ENCODE measurements around the gene LMBR1.
A peak's percentile ranks its signal among the peaks of the same experiment; 100 is the strongest.

LMBR1 gene

GRCh38 chr7:156752367-156753228, 140.4 kb downstream of the LMBR1 start:
- Mint-ChIP-seq H3K36me3 (peaks cover 12% of the 10 kb centered on the region), H3K4me3 (no peak overlapping the region), H3K27ac (no peak overlapping the region), H3K27me3 (no peaks in the 10 kb centered on the region), H3K4me1 (no peaks in the 10 kb centered on the region), H3K9me3 (no peaks in the 10 kb centered on the region)
- no peak for ATAC-seq

GRCh38 chr7:156751319-156751718, 141.7 kb downstream of the LMBR1 start:
- no peaks in the 10 kb centered on the region for H3K27me3 Mint-ChIP-seq
- no peak overlapping the region for H3K4me3 Mint-ChIP-seq
- peak overlapping the region; percentile 0 for H3K27ac Mint-ChIP-seq
- H3K4me1 Mint-ChIP-seq = no peaks in the 10 kb centered on the region
- ATAC-seq = peak; percentile 76
- peaks cover 12% of the 10 kb centered on the region for H3K36me3 Mint-ChIP-seq
- no peaks in the 10 kb centered on the region for H3K9me3 Mint-ChIP-seq

- no peak for ATAC-seq
- H3K27me3 Mint-ChIP-seq = no peaks in the 10 kb centered on the region
- no peak overlapping the region for H3K4me3 Mint-ChIP-seq
- peaks cover 30% of the 10 kb centered on the region for H3K36me3 Mint-ChIP-seq
- no peaks in the 10 kb centered on the region for H3K9me3 Mint-ChIP-seq
- no peak overlapping the region for H3K27ac Mint-ChIP-seq
- no peaks in the 10 kb centered on the region for H3K4me1 Mint-ChIP-seq
Measured at GRCh38 chr7:156747718-156748117, 145.3 kb downstream of the LMBR1 start.

- ATAC-seq = no peak
Measured at GRCh38 chr7:156746891-156747290, 146.1 kb downstream of the LMBR1 start.

GRCh38 chr7:156739596-156739995, 153.4 kb downstream of the LMBR1 start:
- H3K9me3 Mint-ChIP-seq = peaks cover 19% of the 10 kb centered on the region
- no peak for ATAC-seq
- peaks cover 7% of the 10 kb centered on the region for H3K4me1 Mint-ChIP-seq
- no peak overlapping the region for H3K4me3 Mint-ChIP-seq
- peaks cover 87% of the 10 kb centered on the region for H3K36me3 Mint-ChIP-seq
- no peaks in the 10 kb centered on the region for H3K27me3 Mint-ChIP-seq
- H3K27ac Mint-ChIP-seq = no peak overlapping the region

More at GRCh38 chr7:156746891-156747290, 146.1 kb downstream of the LMBR1 start:
- H3K27me3 Mint-ChIP-seq = no peaks in the 10 kb centered on the region
- no peak overlapping the region for H3K4me3 Mint-ChIP-seq
- H3K36me3 Mint-ChIP-seq = peaks cover 38% of the 10 kb centered on the region
- peaks cover 8% of the 10 kb centered on the region for H3K9me3 Mint-ChIP-seq
- no peak overlapping the region for H3K27ac Mint-ChIP-seq
- H3K4me1 Mint-ChIP-seq = peaks cover 7% of the 10 kb centered on the region

GRCh38 chr7:156735851-156736250, 157.1 kb downstream of the LMBR1 start:
- H3K4me3 Mint-ChIP-seq = no peak overlapping the region
- peaks cover 14% of the 10 kb centered on the region for H3K9me3 Mint-ChIP-seq
- H3K4me1 Mint-ChIP-seq = no peaks in the 10 kb centered on the region
- peaks cover 89% of the 10 kb centered on the region for H3K36me3 Mint-ChIP-seq
- no peak for ATAC-seq
- H3K27ac Mint-ChIP-seq = no peak overlapping the region
- no peaks in the 10 kb centered on the region for H3K27me3 Mint-ChIP-seq

GRCh38 chr7:156733638-156734037, 159.3 kb downstream of the LMBR1 start:
- peaks cover 14% of the 10 kb centered on the region for H3K9me3 Mint-ChIP-seq
- H3K27ac Mint-ChIP-seq = no peak overlapping the region
- no peak for ATAC-seq
- H3K36me3 Mint-ChIP-seq = peaks cover 87% of the 10 kb centered on the region
- H3K4me1 Mint-ChIP-seq = no peaks in the 10 kb centered on the region
- H3K27me3 Mint-ChIP-seq = no peaks in the 10 kb centered on the region
- no peak overlapping the region for H3K4me3 Mint-ChIP-seq

GRCh38 chr7:156732091-156732625, 160.8 kb downstream of the LMBR1 start:
- Mint-ChIP-seq H3K4me1 (no peaks in the 10 kb centered on the region), H3K36me3 (peaks cover 80% of the 10 kb centered on the region)

GRCh38 chr7:156731651-156732050, 161.3 kb downstream of the LMBR1 start:
- H3K4me1 Mint-ChIP-seq = no peaks in the 10 kb centered on the region
- peaks cover 14% of the 10 kb centered on the region for H3K9me3 Mint-ChIP-seq
- ATAC-seq = no peak
- H3K36me3 Mint-ChIP-seq = peaks cover 76% of the 10 kb centered on the region
- H3K27me3 Mint-ChIP-seq = no peaks in the 10 kb centered on the region
- H3K4me3 Mint-ChIP-seq = no peak overlapping the region
- H3K27ac Mint-ChIP-seq = no peak overlapping the region

More at GRCh38 chr7:156732091-156732625, 160.8 kb downstream of the LMBR1 start:
- no peak for ATAC-seq
- Mint-ChIP-seq H3K27ac (no peak overlapping the region), H3K4me3 (no peak overlapping the region), H3K9me3 (peaks cover 14% of the 10 kb centered on the region), H3K27me3 (no peaks in the 10 kb centered on the region)

GRCh38 chr7:156725936-156726335, 167.0 kb downstream of the LMBR1 start:
- Mint-ChIP-seq H3K36me3 (peaks cover 30% of the 10 kb centered on the region), H3K9me3 (no peaks in the 10 kb centered on the region), H3K27ac (no peak overlapping the region), H3K4me1 (no peaks in the 10 kb centered on the region), H3K4me3 (no peak overlapping the region), H3K27me3 (no peaks in the 10 kb centered on the region)
- ATAC-seq = no peak

GRCh38 chr7:156725073-156725472, 167.9 kb downstream of the LMBR1 start:
- Mint-ChIP-seq H3K4me3 (no peak overlapping the region), H3K27me3 (no peaks in the 10 kb centered on the region), H3K9me3 (no peaks in the 10 kb centered on the region), H3K4me1 (no peaks in the 10 kb centered on the region), H3K36me3 (peaks cover 22% of the 10 kb centered on the region), H3K27ac (no peak overlapping the region)
- no peak for ATAC-seq

GRCh38 chr7:156722043-156722826, 170.7 kb downstream of the LMBR1 start:
- no peak for ATAC-seq
- Mint-ChIP-seq H3K27me3 (no peaks in the 10 kb centered on the region), H3K36me3 (peaks cover 27% of the 10 kb centered on the region), H3K27ac (no peak overlapping the region), H3K9me3 (peaks cover 1% of the 10 kb centered on the region), H3K4me3 (no peak overlapping the region), H3K4me1 (no peaks in the 10 kb centered on the region)

- H3K4me3 Mint-ChIP-seq = no peak overlapping the region
- no peak overlapping the region for H3K27ac Mint-ChIP-seq
- no peaks in the 10 kb centered on the region for H3K27me3 Mint-ChIP-seq
- peaks cover 7% of the 10 kb centered on the region for H3K4me1 Mint-ChIP-seq
- no peak for ATAC-seq
- H3K36me3 Mint-ChIP-seq = peaks cover 85% of the 10 kb centered on the region
- H3K9me3 Mint-ChIP-seq = peaks cover 15% of the 10 kb centered on the region
Measured at GRCh38 chr7:156703773-156704482, 189.1 kb downstream of the LMBR1 start.

- H3K4me1 Mint-ChIP-seq = peaks cover 7% of the 10 kb centered on the region
- ATAC-seq = no peak
- no peaks in the 10 kb centered on the region for H3K27me3 Mint-ChIP-seq
- H3K36me3 Mint-ChIP-seq = peaks cover 85% of the 10 kb centered on the region
- peaks cover 15% of the 10 kb centered on the region for H3K9me3 Mint-ChIP-seq
- H3K4me3 Mint-ChIP-seq = no peak overlapping the region
- H3K27ac Mint-ChIP-seq = no peak overlapping the region
Measured at GRCh38 chr7:156703209-156703608, 189.8 kb downstream of the LMBR1 start.

GRCh38 chr7:156702399-156702798, 190.6 kb downstream of the LMBR1 start:
- H3K4me3 Mint-ChIP-seq = no peak overlapping the region
- H3K4me1 Mint-ChIP-seq = peaks cover 7% of the 10 kb centered on the region
- no peak for ATAC-seq
- H3K27me3 Mint-ChIP-seq = no peaks in the 10 kb centered on the region
- H3K27ac Mint-ChIP-seq = no peak overlapping the region
- H3K36me3 Mint-ChIP-seq = peaks cover 85% of the 10 kb centered on the region
- H3K9me3 Mint-ChIP-seq = peaks cover 13% of the 10 kb centered on the region

Measured in stimulated activated memory B cell treated with anti-CD40 and anti-IgM and Interleukin-4, amounts not matched to agents 10 μg/mL and 1 μg/mL and 100 μg/mL, for 72 hours (primary cell).